ENCODE measurements around the gene C2orf69. TPM values are rescaled to one million over a fixed set of nuclear protein-coding genes. Genes with fewer than 3 reads are reported as not detected.
"Not testable (repeated sequence)": the region's sequence is repeated elsewhere in the genome, so short reads cannot be mapped to it uniquely, and the experiment has no call there.

Gene C2orf69
- total RNA-seq, 3 donors from 2014 or later = 10.3 to 13.8 (median 13.5) TPM

DNA sequence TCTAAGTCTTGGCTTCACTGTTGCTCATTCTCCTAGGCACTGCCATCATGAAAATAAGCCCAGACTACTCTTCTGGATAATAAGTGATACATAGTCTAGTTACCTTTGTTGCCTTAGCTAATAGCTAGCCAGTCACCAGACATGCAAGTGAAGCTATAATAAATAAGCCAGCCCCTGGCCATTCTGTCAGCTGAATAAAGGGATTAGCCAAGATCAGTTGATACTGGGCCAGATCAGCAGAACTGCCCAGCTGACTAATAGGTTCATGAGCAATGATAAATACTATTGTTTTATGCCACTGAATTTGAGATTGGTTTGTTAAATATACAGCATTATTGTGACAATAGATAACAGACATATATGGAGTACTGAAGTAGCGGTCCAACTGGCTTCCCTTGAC lies 8.0 kb upstream of the C2orf69 start:
- TF ChIP-seq, protein P1, sequence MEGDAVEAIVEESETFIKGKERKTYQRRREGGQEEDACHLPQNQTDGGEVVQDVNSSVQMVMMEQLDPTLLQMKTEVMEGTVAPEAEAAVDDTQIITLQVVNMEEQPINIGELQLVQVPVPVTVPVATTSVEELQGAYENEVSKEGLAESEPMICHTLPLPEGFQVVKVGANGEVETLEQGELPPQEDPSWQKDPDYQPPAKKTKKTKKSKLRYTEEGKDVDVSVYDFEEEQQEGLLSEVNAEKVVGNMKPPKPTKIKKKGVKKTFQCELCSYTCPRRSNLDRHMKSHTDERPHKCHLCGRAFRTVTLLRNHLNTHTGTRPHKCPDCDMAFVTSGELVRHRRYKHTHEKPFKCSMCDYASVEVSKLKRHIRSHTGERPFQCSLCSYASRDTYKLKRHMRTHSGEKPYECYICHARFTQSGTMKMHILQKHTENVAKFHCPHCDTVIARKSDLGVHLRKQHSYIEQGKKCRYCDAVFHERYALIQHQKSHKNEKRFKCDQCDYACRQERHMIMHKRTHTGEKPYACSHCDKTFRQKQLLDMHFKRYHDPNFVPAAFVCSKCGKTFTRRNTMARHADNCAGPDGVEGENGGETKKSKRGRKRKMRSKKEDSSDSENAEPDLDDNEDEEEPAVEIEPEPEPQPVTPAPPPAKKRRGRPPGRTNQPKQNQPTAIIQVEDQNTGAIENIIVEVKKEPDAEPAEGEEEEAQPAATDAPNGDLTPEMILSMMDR (IDR thresholded peaks at IDR 0.05) = no peak
- Histone ChIP-seq H3K36me3 (ENCODE audit: low read depth) (no peaks in the 10 kb centered on the region), H3K4me1 (ENCODE audit: low read depth) (no peaks in the 10 kb centered on the region), H3K9me3 (no peaks in the 10 kb centered on the region), H3K4me3 (no peak overlapping the region)
- intact Hi-C loops (cut with DNase I, micrococcal nuclease) = no loop called here
- ATAC-seq (no peak), DNase-seq (no peak)

DNA sequence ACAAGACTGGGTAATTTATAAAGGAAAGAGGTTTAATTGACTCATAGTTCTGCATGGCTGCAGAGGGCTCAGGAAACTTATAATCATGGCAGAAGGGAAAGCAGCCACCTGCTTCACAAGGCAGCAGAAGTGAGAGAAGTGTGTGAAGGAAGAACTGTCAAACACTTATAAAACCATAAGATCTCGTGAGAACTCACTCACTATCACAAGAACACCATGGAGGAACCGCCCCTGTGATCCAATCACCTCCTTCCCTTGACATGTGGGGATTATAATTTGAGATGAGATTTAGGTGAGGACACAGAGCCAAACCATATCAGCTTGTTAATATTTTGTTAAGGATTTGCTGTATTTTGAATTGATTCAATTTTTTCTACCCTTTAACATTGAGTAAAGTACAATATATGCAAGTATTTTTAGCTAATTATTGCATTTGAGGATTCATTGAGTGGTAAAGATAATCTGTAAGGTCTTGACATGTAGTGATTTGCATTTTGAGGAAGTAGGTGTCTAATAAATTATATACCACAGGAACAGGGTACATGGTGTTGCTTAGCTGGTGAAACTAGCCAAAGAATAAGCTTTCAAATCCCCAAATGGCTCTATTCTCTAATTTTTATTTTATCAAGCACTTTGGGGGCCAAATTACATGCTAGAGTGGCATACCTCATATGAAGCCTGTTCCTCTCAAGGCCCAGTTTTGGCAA lies 3.9 kb upstream of the C2orf69 start:
- no peaks in the 10 kb centered on the region for H3K36me3 ChIP-seq (ENCODE audit: low read depth)
- H3K4me1 ChIP-seq (ENCODE audit: low read depth) = peaks cover under 1% of the 10 kb centered on the region
- ATAC-seq (no peak), DNase-seq (no peak)
- no peaks in the 10 kb centered on the region for H3K9me3 ChIP-seq
- TF ChIP-seq, protein P1 (IDR thresholded peaks at IDR 0.05) = no peak
- intact Hi-C loops (cut with DNase I, micrococcal nuclease) = no loop called here
- no peak overlapping the region for H3K4me3 ChIP-seq

DNA sequence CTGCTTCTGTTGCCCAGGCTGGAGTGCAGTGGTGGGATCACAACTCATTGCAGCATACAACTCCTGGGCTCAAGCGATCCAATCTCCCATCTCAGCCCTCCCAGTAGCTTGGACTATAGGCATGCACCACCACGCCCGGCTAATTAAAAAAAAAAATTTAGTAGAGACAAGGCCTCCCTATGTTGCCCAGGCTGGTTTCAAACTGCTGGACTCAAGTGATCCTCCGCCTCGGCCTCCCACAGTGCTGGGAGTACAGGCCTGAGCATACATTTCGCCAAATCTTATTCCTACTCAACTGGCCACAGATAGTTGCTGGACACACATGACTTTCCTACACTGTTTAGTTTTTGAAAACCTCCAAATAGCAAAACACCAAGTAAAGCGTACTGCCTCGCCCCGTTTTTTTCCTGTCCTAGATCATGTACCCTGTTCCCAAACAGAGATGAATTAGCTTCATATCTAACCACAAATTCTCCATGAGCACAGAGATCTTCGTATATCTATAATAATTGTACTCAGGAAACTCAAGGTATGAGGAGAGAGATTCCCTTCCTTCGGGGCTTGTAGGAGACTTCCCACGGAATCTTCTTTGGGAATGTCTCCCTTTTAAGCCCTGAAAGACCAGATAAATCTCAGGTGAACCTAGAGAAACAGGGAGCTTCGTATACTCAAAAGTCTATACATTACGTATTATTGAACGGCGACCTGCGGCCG lies 598 bp upstream of the C2orf69 start:
- intact Hi-C loops (cut with DNase I, micrococcal nuclease) = no loop called here
- H3K36me3 ChIP-seq (ENCODE audit: low read depth) = no peaks in the 10 kb centered on the region
- H3K9me3 ChIP-seq = no peaks in the 10 kb centered on the region
- peaks cover 7% of the 10 kb centered on the region for H3K4me1 ChIP-seq (ENCODE audit: low read depth)
- DNase-seq (peak in 1 of 3 donors; percentile 13), ATAC-seq (no peak)
- no peak overlapping the region for H3K4me3 ChIP-seq
- TF ChIP-seq, protein P1 (IDR thresholded peaks at IDR 0.05) = no peak

DNA sequence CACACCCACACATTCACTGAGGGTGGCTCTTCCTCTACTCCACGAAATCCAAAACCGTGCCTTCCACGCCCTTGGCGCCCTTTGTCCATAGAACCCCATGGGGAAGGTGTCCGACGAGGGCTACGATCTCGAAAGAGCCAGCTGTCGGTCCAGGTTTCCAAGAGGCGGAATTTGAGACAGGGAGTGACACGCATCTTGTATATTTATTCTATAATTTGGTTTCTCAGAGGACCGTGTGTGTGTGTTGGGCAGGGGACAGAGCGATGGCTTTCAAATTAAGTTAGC lies 726 bp downstream of the C2orf69 start:
- Histone ChIP-seq H3K9me3 (peaks cover 3% of the 10 kb centered on the region), H3K36me3 (ENCODE audit: low read depth) (no peaks in the 10 kb centered on the region), H3K4me1 (ENCODE audit: low read depth) (peaks cover 7% of the 10 kb centered on the region), H3K4me3 (peak overlapping the region; percentile 86)
- DNase-seq (no peak), ATAC-seq (no peak)
- TF ChIP-seq, protein P1 (IDR thresholded peaks at IDR 0.05) = no peak
- intact Hi-C loops (cut with DNase I, micrococcal nuclease) = no loop called here

DNA sequence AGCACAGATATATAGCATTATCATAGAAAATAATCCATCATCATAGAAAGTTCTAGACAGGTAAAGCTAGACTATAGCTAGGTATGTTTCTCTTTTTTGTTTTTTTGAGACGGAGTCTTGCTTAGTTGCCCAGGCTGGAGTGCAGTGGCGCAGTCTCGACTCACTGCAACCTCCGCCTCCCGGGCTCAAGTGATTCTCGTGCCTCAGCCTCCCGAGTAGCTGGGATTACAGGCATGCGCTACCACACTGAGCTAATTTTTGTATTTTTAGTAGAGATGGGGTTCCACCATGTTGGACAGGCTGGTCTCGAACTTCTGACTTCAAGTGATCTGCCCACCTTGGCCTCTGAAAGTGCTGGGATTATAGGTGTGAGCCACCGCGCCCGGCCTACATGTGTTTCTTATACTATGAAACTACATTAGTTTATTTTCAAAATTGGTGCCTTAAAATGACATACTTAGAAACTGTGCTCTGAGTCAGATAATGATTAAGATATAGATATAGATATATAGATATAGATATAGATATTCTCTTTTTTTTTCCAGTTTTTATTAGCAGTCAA lies 1.5 kb downstream of the C2orf69 start:
- peak in 1 of 3 donors; percentile 9 for DNase-seq
- ATAC-seq; H3K36me3 ChIP-seq (ENCODE audit: low read depth); H3K4me3 ChIP-seq; H3K4me1 ChIP-seq (ENCODE audit: low read depth); H3K9me3 ChIP-seq; intact Hi-C loops (cut with DNase I, micrococcal nuclease): not testable (repeated sequence)

DNA sequence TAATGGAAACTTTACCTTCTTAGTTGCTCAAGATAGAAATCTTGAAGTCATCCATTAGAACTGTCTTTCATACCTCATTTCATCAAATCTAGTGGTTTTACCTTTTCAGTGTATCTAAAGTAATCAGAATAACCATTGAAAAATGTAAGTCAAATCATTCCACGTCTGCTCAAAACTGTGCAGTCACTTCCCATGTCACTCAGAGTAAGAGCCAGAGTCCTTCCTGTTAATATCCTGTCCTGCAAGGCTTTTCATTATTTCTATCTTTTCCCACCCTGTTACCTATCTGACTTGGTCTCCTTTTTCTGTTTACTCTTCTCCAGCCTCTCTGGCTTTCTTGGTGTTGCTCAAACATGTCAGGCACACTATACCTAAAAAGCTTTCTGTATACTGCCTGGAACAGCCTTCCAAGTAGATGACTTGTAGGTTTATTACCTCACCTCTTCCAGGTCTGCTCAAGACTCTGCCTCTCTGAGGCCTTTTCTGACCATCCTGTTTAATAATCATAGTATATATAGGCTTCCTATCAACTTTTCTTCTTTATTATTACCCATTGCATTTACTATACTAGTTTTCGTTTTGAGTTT lies 3.4 kb downstream of the C2orf69 start:
- H3K4me1 ChIP-seq (ENCODE audit: low read depth) = peaks cover 7% of the 10 kb centered on the region
- H3K36me3 ChIP-seq (ENCODE audit: low read depth) = no peaks in the 10 kb centered on the region
- H3K4me3 ChIP-seq = no peak overlapping the region
- peaks cover 6% of the 10 kb centered on the region for H3K9me3 ChIP-seq
- ATAC-seq = no peak
- intact Hi-C loops (cut with DNase I, micrococcal nuclease) = no loop called here
- TF ChIP-seq, protein P1 (IDR thresholded peaks at IDR 0.05) = no peak
- no peak for DNase-seq

All from mucosa of descending colon (tissue), 3 donors.